Heart left ventricle (tissue), 13 donors: ENCODE data around the gene RGL2.

Experiments
- POLR2A ChIP-seq, 2 donors: fragments of 450-650 bp; IDR thresholded peaks; one replicate each; pipeline ENCODE4 v1.6.1; 2017; ENCODE audit warnings: antibody characterized with exemption in 2 of 2, mild to moderate bottlenecking in 2 of 2, moderate library complexity in 2 of 2
- TF ChIP-seq, protein P1 (sequence below), 12 donors: fragments of 200-600 bp; sonication (generic) in 4 of 12; IDR thresholded peaks; one replicate each; pipeline versions ENCODE4 v1.5.0 to v1.8.0; 2018 to 2022; ENCODE audit warnings: antibody characterized with exemption in 12 of 12, mild to moderate bottlenecking in 5 of 12
- donor health status: ischemic (EF 13 %, LVEDD 7.1; RV severe dilation, severe dysfunction).
- donor health status: DM: no; HTN: yes; CAD: no.
- donor health status: DM: no; HTN: no; CAD: no.
- donor health status: ischemic (EF 25% LVEDD 6.9; RV normal size, moderate dysfunction).
- donor health status: ischemic (EF 25% LVEDD 5.7; RV mildly dilated, moderate dysfunction).
- donor health status: ischemic (EF 35%, LVEDD 5.7; RV mildly dilated, moderate dysfunction).
- donor health status: nonischemic (EF 11% LVEDD 7.7; RV severe dilation, severe dysfunction).
- donor health status: DM: yes; HTN: yes; CAD: no.
- donor health status: PGD.
- donor health status: ischemic (EF 29% LVEDD 5.4; RV normal size, mild dysfunction).
- donor health status: nonischemic (EF 23%, LVEDD 6.1; RV moderate dilation, normal function).

DNA sequence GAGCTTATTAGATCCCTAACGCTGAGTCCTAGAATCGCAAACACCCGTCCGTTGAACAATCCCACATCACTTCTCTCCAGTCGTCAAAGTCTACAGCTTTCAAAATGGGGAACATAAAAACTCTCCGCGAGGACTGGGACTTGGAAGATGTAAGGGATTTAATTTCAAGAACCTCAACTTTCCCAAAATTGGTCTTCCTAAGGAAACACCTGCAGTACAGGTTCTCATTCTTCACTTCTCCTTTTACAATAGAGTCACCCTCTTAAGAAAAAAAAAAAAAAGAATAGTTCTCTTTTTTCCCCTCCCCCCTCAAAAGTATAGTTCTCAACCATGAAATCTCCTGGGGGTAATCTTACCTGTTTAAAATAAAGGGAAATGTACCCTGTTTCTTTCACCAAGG lies 25.4 kb upstream of the RGL2 start:
- TF ChIP-seq POLR2A (IDR thresholded peaks at IDR 0.05): no peak
- TF ChIP-seq, protein P1, sequence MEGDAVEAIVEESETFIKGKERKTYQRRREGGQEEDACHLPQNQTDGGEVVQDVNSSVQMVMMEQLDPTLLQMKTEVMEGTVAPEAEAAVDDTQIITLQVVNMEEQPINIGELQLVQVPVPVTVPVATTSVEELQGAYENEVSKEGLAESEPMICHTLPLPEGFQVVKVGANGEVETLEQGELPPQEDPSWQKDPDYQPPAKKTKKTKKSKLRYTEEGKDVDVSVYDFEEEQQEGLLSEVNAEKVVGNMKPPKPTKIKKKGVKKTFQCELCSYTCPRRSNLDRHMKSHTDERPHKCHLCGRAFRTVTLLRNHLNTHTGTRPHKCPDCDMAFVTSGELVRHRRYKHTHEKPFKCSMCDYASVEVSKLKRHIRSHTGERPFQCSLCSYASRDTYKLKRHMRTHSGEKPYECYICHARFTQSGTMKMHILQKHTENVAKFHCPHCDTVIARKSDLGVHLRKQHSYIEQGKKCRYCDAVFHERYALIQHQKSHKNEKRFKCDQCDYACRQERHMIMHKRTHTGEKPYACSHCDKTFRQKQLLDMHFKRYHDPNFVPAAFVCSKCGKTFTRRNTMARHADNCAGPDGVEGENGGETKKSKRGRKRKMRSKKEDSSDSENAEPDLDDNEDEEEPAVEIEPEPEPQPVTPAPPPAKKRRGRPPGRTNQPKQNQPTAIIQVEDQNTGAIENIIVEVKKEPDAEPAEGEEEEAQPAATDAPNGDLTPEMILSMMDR (IDR thresholded peaks at IDR 0.05): no peak
